ENCODE results near the gene CHAC2. TPM values are rescaled to one million over a fixed set of nuclear protein-coding genes. Genes with fewer than 3 reads are reported as not detected.
"Not testable (repeated sequence)": the region's sequence is repeated elsewhere in the genome, so short reads cannot be mapped to it uniquely, and the experiment has no call there.

Gene CHAC2
- total RNA-seq: 2.1 and 3.2 TPM in 2 replicates
- total RNA-seq (2013): 3.8 TPM
- polyA plus RNA-seq: 0.76 and 1.6 TPM in 2 replicates
- 0.93 and 1.8 TPM in 2 replicates for polyA minus RNA-seq

GRCh38 chr2:53767405-53768241 lies at the start of gene CHAC2:
Gene CHAC2 (plus strand): TSS chr2:53767804. CDS start chr2:53767887, 83 bp downstream.
- ATAC-seq (ENCODE audit: low read depth) (peak; percentile 93), DNase-seq (peak; percentile 93)
- peaks cover 39% of the 10 kb centered on the region for H3K79me2 ChIP-seq (ENCODE audit: control insufficient read depth, insufficient read depth, low read length)
- no peaks in the 10 kb centered on the region for H3K27me3 ChIP-seq (replicated peaks in 1 of 4; ENCODE audit: control extremely low read depth in 1 of 4, control insufficient read depth in 3 of 4, insufficient read depth in 4 of 4, low read length in 3 of 4)
- WGBS (ENCODE audit: insufficient coverage): under 1% methylated on average over 35 of the region's 46 CpGs
- Mint-ChIP-seq H3K4me3 (peak within 1 kb of the TSS; percentile 89), H3K27me3 (no peaks in the 10 kb centered on the region), H3K27ac (peak within 1 kb of the TSS; percentile 95), H3K9me3 (ENCODE audit: insufficient read depth) (no peaks in the 10 kb centered on the region), H3K4me1 (peaks cover 31% of the 10 kb centered on the region)
- CTCF ChIA-PET: interaction anchor here (1.4 to 2.3 kb wide), 2 partner anchors 17 to 19 kb away, joined by 5 to 16 read pairs; partner anchors contain the start of genes ASB3 and ERLEC1
- peak within 1 kb of the TSS; percentile 92 for H2AFZ ChIP-seq (ENCODE audit: insufficient read depth, low read depth, low read length, poor library complexity, severe bottlenecking)
- peak within 1 kb of the TSS; percentile 81 to 99 (median 89) for H3K4me3 ChIP-seq (ENCODE audit: control extremely low read depth in 1 of 5, extremely low read depth in 1 of 5, insufficient read depth in 1 of 5, low read depth in 2 of 5, low read length in 4 of 5)
- H3K9me3 ChIP-seq (ENCODE audit: control extremely low read depth in 1 of 3, control insufficient read depth in 2 of 3, insufficient read depth in 1 of 3, low read length in 2 of 3): no peaks in the 10 kb centered on the region
- H3K4me1 ChIP-seq (ENCODE audit: control insufficient read depth in 2 of 2, insufficient read depth in 2 of 2, low read length in 2 of 2): peaks cover 7 to 10% of the 10 kb centered on the region in 2 donors
- H3K27ac ChIP-seq (ENCODE audit: low read length in 2 of 2): peak within 1 kb of the TSS; percentile 93 to 97
- TF ChIP-seq EZH2 (IDR thresholded peaks at IDR 0.05; ENCODE audit: borderline replicate concordance, insufficient read depth, low read depth, low read length, poor library complexity, severe bottlenecking) (no peak), CTCF (IDR thresholded peaks at IDR 0.05) (no peak)
- POLR2A ChIA-PET: interaction anchor here (0.5 to 1.7 kb wide), 5 partner anchors 12 to 36 kb away, joined by 3 to 17 read pairs (median 3); partner anchors contain the start of genes ASB3 and ERLEC1
- peak within 1 kb of the TSS; percentile 89 for H3K9ac ChIP-seq (ENCODE audit: low read length)
- no peaks in the 10 kb centered on the region for H4K20me1 ChIP-seq (ENCODE audit: control insufficient read depth, insufficient read depth, low read length, poor library complexity, severe bottlenecking)
- peaks cover 0 to 12% of the 10 kb centered on the region in 2 experiments for H3K36me3 ChIP-seq (replicated peaks in 1 of 2; ENCODE audit: control extremely low read depth in 1 of 2, control insufficient read depth in 1 of 2, extremely low read depth in 1 of 2, insufficient read depth in 2 of 2, low read length in 1 of 2)
- intact Hi-C loops (cut with micrococcal nuclease): loop anchor here (1.0 to 10.0 kb wide), 8 partner anchors 20 to 1850 kb away; partner anchors contain the start of genes ACYP2, CCDC88A, CFAP36 and CLHC1
- peak within 1 kb of the TSS; percentile 85 for H3K4me2 ChIP-seq (replicated peaks; ENCODE audit: low read depth, low read length, poor library complexity, severe bottlenecking)

DNA sequence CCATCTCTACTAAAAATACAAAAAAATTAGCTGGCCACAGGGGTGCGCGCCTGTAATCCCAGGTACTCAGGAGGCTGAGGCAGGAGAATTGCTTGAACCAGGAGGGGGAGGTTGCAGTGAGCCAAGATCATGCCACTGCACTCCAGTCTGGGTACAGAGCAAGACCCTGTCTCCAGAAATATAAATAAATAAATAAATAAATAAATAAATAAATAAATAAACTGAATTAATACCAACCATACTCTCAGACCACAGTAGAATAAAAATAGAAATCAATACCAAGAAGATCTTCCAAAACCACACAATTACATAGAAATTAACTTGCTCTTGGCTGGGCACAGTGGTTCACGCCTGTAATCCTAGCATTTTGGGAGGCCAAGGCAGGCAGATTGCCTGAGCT lies 46.7 kb upstream of the CHAC2 start:
- intact Hi-C loops (cut with micrococcal nuclease); H3K4me2 ChIP-seq (replicated peaks; ENCODE audit: low read depth, low read length, poor library complexity, severe bottlenecking); H3K9me3 Mint-ChIP-seq (ENCODE audit: insufficient read depth); H4K20me1 ChIP-seq (ENCODE audit: control insufficient read depth, insufficient read depth, low read length, poor library complexity, severe bottlenecking); H3K27ac ChIP-seq (ENCODE audit: low read length in 2 of 2); POLR2A ChIA-PET; H3K27me3 Mint-ChIP-seq; H3K27ac Mint-ChIP-seq; H3K4me3 ChIP-seq (ENCODE audit: control extremely low read depth in 1 of 5, extremely low read depth in 1 of 5, insufficient read depth in 1 of 5, low read depth in 2 of 5, low read length in 4 of 5); CTCF ChIA-PET; H3K9ac ChIP-seq (ENCODE audit: low read length); ATAC-seq (ENCODE audit: low read depth); H3K4me3 Mint-ChIP-seq; H3K4me1 Mint-ChIP-seq; H3K9me3 ChIP-seq (ENCODE audit: control extremely low read depth in 1 of 3, control insufficient read depth in 2 of 3, insufficient read depth in 1 of 3, low read length in 2 of 3); H3K27me3 ChIP-seq (replicated peaks in 1 of 4; ENCODE audit: control extremely low read depth in 1 of 4, control insufficient read depth in 3 of 4, insufficient read depth in 4 of 4, low read length in 3 of 4); DNase-seq; H2AFZ ChIP-seq (ENCODE audit: insufficient read depth, low read depth, low read length, poor library complexity, severe bottlenecking); H3K4me1 ChIP-seq (ENCODE audit: control insufficient read depth in 2 of 2, insufficient read depth in 2 of 2, low read length in 2 of 2): not testable (repeated sequence)
- 100% methylated on average over 3 of the region's 3 CpGs for WGBS (ENCODE audit: insufficient coverage)
- H3K79me2 ChIP-seq (ENCODE audit: control insufficient read depth, insufficient read depth, low read length): peaks cover 13% of the 10 kb centered on the region
- peaks cover 1 to 13% of the 10 kb centered on the region in 2 experiments for H3K36me3 ChIP-seq (replicated peaks in 1 of 2; ENCODE audit: control extremely low read depth in 1 of 2, control insufficient read depth in 1 of 2, extremely low read depth in 1 of 2, insufficient read depth in 2 of 2, low read length in 1 of 2)

All from B cell (primary cell).